HG03442 (cell line): ENCODE results near the gene PXDN.

ENCODE experiments used
- ATAC-seq: cut with Tn5 transposase; IDR thresholded peaks from one replicate; pipeline ENCODE4 v1.9.1; 2021; ENCODE audit warnings: mild to moderate bottlenecking, moderate library complexity; ENCODE audit not compliant: unreplicated experiment

Gene PXDN

GRCh38 chr2:1654696-1655374, 89.5 kb downstream of the PXDN start:
- no peak for ATAC-seq

GRCh38 chr2:1653956-1654695, 90.2 kb downstream of the PXDN start:
- ATAC-seq, result no peak

- ATAC-seq, result no peak
Observed at GRCh38 chr2:1652034-1652790, 92.1 kb downstream of the PXDN start.

- ATAC-seq, result no peak
Observed at GRCh38 chr2:1651121-1652033, 92.9 kb downstream of the PXDN start.

- no peak for ATAC-seq
Observed at GRCh38 chr2:1650085-1650872, 94.0 kb downstream of the PXDN start.

GRCh38 chr2:1649103-1650084, 94.9 kb downstream of the PXDN start:
- no peak for ATAC-seq

GRCh38 chr2:1648241-1649102, 95.8 kb downstream of the PXDN start:
- no peak for ATAC-seq

- no peak for ATAC-seq
Observed at GRCh38 chr2:1647417-1648240, 96.7 kb downstream of the PXDN start.

GRCh38 chr2:1645761-1646476, 98.4 kb downstream of the PXDN start:
- no peak for ATAC-seq

GRCh38 chr2:1644427-1644826, 99.9 kb downstream of the PXDN start:
- no peak for ATAC-seq

GRCh38 chr2:1642993-1643619, 101.2 kb downstream of the PXDN start:
- no peak for ATAC-seq

GRCh38 chr2:1642066-1642861, 102.1 kb downstream of the PXDN start:
- no peak for ATAC-seq

GRCh38 chr2:1641523-1641922, 102.8 kb downstream of the PXDN start:
- ATAC-seq, result no peak

GRCh38 chr2:1640301-1641135, 103.8 kb downstream of the PXDN start:
- ATAC-seq, result no peak
